ENCODE measurements around the gene TAF3. TPM values are rescaled to one million over a fixed set of nuclear protein-coding genes. Genes with fewer than 3 reads are reported as not detected.

Gene TAF3
- total RNA-seq, 1 experiment from 2014 or later: 14.5 TPM

DNA sequence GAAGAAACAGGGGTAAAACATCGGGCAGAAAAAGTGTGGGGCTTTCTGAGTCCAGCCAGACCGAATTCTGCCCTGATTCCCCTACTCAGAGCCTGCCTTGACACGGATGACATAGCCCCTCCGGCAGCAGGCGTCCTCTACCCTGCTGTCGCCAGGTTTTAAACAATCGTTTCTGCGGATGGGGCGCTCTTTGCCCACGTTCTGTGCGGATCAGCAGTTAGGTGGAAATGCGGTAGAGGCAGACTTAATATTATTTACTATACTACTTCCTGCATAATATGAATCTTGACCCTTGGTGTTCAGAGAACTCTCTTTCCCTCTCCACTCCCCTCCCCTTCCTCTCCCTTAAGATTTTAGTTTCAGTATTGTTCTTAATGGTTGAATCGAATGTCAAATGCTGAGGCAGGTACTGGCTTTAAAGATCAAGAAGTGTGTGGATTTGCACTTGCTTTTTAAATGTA, 238.6 kb downstream of the TAF3 start:
- no peak for DNase-seq
- H3K36me3 Mint-ChIP-seq (ENCODE audit: insufficient read depth, unreplicated experiment): peaks cover 29% of the 10 kb centered on the region

DNA sequence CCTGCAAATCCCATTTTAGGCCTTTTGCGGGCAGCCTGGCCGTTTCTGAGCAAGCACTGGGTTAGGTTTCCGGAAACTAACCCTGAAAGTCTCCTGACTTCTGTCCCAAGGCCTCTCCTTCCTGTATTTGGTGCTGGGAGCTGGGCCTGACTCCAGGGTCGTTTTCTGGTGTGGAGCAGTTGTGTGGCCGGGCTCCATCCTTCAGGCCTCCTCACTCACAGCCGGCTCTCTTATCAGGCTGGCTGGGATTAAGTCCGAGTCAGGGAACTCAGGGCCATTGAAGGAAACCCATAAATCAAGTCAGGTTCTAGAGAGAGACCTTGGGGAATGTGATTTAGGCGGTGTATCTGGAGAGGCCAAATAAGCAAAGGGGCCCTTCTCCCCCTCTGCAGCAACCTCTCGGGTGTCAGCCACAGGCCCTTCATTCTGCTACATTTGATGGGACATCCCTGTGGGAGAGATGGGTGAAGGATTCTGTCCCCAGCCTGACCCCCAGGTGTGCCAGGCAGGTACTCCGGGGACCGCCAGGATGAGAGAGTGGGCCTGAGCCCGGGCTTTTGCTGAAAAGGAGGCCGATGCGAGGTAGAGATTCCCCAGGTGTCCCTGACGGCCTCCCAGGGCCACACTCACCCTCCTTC, 239.4 kb downstream of the TAF3 start:
- Mint-ChIP-seq H3K4me1 (ENCODE audit: low read depth, unreplicated experiment) (peaks cover 7% of the 10 kb centered on the region), H3K27ac (ENCODE audit: unreplicated experiment) (no peak overlapping the region), H3K36me3 (ENCODE audit: insufficient read depth, unreplicated experiment) (peaks cover 29% of the 10 kb centered on the region), H3K4me3 (ENCODE audit: low read depth, unreplicated experiment) (no peak overlapping the region), H3K27me3 (ENCODE audit: unreplicated experiment) (peaks cover 4% of the 10 kb centered on the region), H3K9me3 (ENCODE audit: low read depth, unreplicated experiment) (no peaks in the 10 kb centered on the region)
- TF ChIP-seq, protein P1, sequence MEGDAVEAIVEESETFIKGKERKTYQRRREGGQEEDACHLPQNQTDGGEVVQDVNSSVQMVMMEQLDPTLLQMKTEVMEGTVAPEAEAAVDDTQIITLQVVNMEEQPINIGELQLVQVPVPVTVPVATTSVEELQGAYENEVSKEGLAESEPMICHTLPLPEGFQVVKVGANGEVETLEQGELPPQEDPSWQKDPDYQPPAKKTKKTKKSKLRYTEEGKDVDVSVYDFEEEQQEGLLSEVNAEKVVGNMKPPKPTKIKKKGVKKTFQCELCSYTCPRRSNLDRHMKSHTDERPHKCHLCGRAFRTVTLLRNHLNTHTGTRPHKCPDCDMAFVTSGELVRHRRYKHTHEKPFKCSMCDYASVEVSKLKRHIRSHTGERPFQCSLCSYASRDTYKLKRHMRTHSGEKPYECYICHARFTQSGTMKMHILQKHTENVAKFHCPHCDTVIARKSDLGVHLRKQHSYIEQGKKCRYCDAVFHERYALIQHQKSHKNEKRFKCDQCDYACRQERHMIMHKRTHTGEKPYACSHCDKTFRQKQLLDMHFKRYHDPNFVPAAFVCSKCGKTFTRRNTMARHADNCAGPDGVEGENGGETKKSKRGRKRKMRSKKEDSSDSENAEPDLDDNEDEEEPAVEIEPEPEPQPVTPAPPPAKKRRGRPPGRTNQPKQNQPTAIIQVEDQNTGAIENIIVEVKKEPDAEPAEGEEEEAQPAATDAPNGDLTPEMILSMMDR (IDR thresholded peaks at IDR 0.05; ENCODE audit: unreplicated experiment): no peak
- intact Hi-C loops (cut with micrococcal nuclease; ENCODE audit: unreplicated experiment): loop anchor here (10.0 kb wide), 1 partner anchor 247 kb away; no protein-coding TSS in a partner anchor
- CTCF ChIA-PET: no interaction called here
- DNase-seq: no peak
- no TSS peak for BruUV-seq (replicated peaks)

More for the DNA sequence above, 238.6 kb downstream of the TAF3 start:
- CTCF ChIA-PET: no interaction called here
- TSS peak; percentile 8 for BruUV-seq (replicated peaks)
- no peaks in the 10 kb centered on the region for H3K9me3 Mint-ChIP-seq (ENCODE audit: low read depth, unreplicated experiment)
- peak overlapping the region; percentile 28 for H3K4me3 Mint-ChIP-seq (ENCODE audit: low read depth, unreplicated experiment)
- no peak overlapping the region for H3K27ac Mint-ChIP-seq (ENCODE audit: unreplicated experiment)
- intact Hi-C loops (cut with micrococcal nuclease; ENCODE audit: unreplicated experiment): loop anchor here (10.0 kb wide), 1 partner anchor 248 kb away; no protein-coding TSS in a partner anchor
- peaks cover 11% of the 10 kb centered on the region for H3K27me3 Mint-ChIP-seq (ENCODE audit: unreplicated experiment)
- TF ChIP-seq, protein P1 (IDR thresholded peaks at IDR 0.05; ENCODE audit: unreplicated experiment): no peak
- H3K4me1 Mint-ChIP-seq (ENCODE audit: low read depth, unreplicated experiment): peaks cover 9% of the 10 kb centered on the region

DNA sequence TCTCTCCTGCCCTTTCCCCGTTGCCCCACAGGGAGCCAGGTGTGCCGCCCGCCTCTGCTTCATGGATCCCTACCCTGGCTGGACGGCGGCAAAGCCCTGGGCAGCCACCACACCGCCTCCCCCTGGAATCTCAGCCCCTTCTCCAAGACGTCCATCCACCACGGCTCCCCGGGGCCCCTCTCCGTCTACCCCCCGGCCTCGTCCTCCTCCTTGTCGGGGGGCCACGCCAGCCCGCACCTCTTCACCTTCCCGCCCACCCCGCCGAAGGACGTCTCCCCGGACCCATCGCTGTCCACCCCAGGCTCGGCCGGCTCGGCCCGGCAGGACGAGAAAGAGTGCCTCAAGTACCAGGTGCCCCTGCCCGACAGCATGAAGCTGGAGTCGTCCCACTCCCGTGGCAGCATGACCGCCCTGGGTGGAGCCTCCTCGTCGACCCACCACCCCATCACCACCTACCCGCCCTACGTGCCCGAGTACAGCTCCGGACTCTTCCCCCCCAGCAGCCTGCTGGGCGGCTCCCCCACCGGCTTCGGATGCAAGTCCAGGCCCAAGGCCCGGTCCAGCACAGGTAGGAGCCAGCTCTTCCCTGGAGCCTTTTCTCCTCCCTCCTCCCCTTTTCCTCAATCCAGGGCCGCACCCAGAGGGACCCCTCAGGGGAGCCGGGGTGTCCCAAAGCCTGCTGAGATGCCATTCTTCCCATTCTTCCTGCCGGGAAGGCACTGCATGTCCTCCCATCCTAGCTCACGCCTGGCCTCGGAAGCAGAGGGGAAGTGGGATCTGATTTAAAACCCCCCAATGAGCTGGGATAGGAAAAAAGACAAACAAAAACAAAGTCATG, 240.2 kb downstream of the TAF3 start:
- Mint-ChIP-seq H3K27me3 (ENCODE audit: unreplicated experiment) (no peaks in the 10 kb centered on the region), H3K27ac (ENCODE audit: unreplicated experiment) (no peak overlapping the region), H3K36me3 (ENCODE audit: insufficient read depth, unreplicated experiment) (peaks cover 29% of the 10 kb centered on the region), H3K9me3 (ENCODE audit: low read depth, unreplicated experiment) (no peaks in the 10 kb centered on the region), H3K4me3 (ENCODE audit: low read depth, unreplicated experiment) (no peak overlapping the region), H3K4me1 (ENCODE audit: low read depth, unreplicated experiment) (no peaks in the 10 kb centered on the region)
- CTCF ChIA-PET: interaction anchor here (0.6 kb wide), 1 partner anchor 35 kb away, joined by 5 read pairs; no protein-coding TSS in a partner anchor
- BruUV-seq (replicated peaks): no TSS peak
- DNase-seq: no peak
- intact Hi-C loops (cut with micrococcal nuclease; ENCODE audit: unreplicated experiment): loop anchor here (10.0 kb wide), 1 partner anchor 246 kb away; no protein-coding TSS in a partner anchor
- TF ChIP-seq, protein P1 (IDR thresholded peaks at IDR 0.05; ENCODE audit: unreplicated experiment): no peak

DNA sequence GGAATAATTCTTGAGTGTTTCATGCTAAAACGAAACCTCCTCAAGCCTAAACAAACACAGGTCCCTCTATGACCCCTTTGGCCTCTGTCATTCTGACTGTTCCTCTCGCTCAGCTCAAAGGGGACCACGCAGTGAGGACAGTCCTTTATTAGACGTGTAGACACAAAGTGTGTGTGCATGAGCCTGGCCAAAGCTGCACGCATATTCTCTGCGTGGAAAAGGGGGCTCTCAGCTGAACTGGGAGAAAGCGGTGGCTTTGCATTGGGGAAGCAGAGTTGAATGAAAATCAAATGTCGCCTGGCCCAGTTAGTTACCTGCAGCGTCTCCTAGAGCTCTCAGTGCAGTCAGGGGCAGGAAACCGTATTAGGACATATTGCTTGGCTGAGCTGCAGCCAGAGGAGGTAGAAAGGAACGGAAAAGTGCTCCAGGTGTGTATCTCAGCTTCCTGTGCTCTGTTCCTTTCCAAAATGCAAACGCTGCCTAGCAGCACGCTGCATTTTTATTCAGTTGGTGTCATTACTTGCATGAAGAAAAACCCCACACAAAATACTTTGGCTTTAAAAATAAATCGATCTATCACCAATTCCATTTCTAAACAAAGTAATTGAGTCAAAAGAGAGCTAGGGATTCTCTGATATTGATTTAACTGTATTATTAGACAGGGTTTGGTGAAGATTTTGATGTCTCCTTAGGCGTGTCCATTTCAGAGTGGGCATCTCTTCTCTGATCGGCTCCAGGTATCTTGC, 241.1 kb downstream of the TAF3 start:
- intact Hi-C loops (cut with micrococcal nuclease; ENCODE audit: unreplicated experiment): loop anchor here (10.0 kb wide), 1 partner anchor 245 kb away; no protein-coding TSS in a partner anchor

More for the DNA sequence above, 241.1 kb downstream of the TAF3 start:
- CTCF ChIA-PET: interaction anchor here (0.5 kb wide), 1 partner anchor 401 kb away, joined by 4 read pairs; no protein-coding TSS in a partner anchor
- no peak for DNase-seq
- no peak overlapping the region for H3K27ac Mint-ChIP-seq (ENCODE audit: unreplicated experiment)
- H3K4me3 Mint-ChIP-seq (ENCODE audit: low read depth, unreplicated experiment): no peak overlapping the region
- H3K4me1 Mint-ChIP-seq (ENCODE audit: low read depth, unreplicated experiment): no peaks in the 10 kb centered on the region
- H3K9me3 Mint-ChIP-seq (ENCODE audit: low read depth, unreplicated experiment): no peaks in the 10 kb centered on the region
- peaks cover 21% of the 10 kb centered on the region for H3K36me3 Mint-ChIP-seq (ENCODE audit: insufficient read depth, unreplicated experiment)
- TF ChIP-seq, protein P1 (IDR thresholded peaks at IDR 0.05; ENCODE audit: unreplicated experiment): no peak
- no peaks in the 10 kb centered on the region for H3K27me3 Mint-ChIP-seq (ENCODE audit: unreplicated experiment)
- BruUV-seq (replicated peaks): no TSS peak

Measured in Calu3 (cell line).